Neuronal stem cell (in vitro differentiated cells): ENCODE measurements around the gene NELFCD.

Source experiments
- DNase-seq: peaks from one replicate; pipeline ENCODE4 v3.0.0-alpha.2; 2013; ENCODE audit warnings: low spot score
- H2AFZ ChIP-seq: one replicate; pipeline ENCODE4 v1.6.1; 2013; ENCODE audit warnings: mild to moderate bottlenecking, low read length, inconsistent platforms
- H2AK5ac ChIP-seq: 2 replicates; pipeline ENCODE4 v1.6.1; 2013; ENCODE audit warnings: low read depth, mild to moderate bottlenecking, inconsistent platforms, low read length, moderate library complexity, mixed read lengths
- H2BK120ac ChIP-seq: 2 replicates; pipeline ENCODE4 v1.6.1; 2013; ENCODE audit warnings: low read depth, mild to moderate bottlenecking, inconsistent platforms, low read length, moderate library complexity, mixed read lengths
- H2BK12ac ChIP-seq: one replicate; pipeline ENCODE4 v1.6.1; 2013; ENCODE audit warnings: low read length, inconsistent platforms
- H2BK15ac ChIP-seq: 2 replicates; pipeline ENCODE4 v1.6.1; 2013; ENCODE audit warnings: mild to moderate bottlenecking, low read length, inconsistent platforms, mixed read lengths
- H2BK5ac ChIP-seq: one replicate; pipeline ENCODE4 v1.6.1; 2013; ENCODE audit warnings: inconsistent platforms, mild to moderate bottlenecking, low read length, moderate library complexity
- H3K14ac ChIP-seq: one replicate; pipeline ENCODE4 v1.6.1; 2013; ENCODE audit warnings: low read length, inconsistent platforms
- H3K18ac ChIP-seq: 2 replicates; pipeline ENCODE4 v1.6.1; 2013; ENCODE audit warnings: low read length, inconsistent platforms
- H3K23ac ChIP-seq: 2 replicates; pipeline ENCODE4 v1.6.1; 2013; ENCODE audit warnings: low read depth, mild to moderate bottlenecking, mixed read lengths, low read length, inconsistent platforms; ENCODE audit not compliant: poor library complexity
- H3K27ac ChIP-seq: replicated peaks from 3 replicates; pipeline ENCODE4 v1.5.1; 2013; ENCODE audit warnings: low read length, inconsistent platforms
- H3K27me3 ChIP-seq, 3 experiments: 2 replicates each; pipeline ENCODE4 v1.6.1; 2013; ENCODE audit warnings: low read length in 3 of 3, mild to moderate bottlenecking in 2 of 3, inconsistent platforms in 1 of 3, low read depth in 1 of 3, mixed read lengths in 1 of 3, moderate library complexity in 1 of 3; ENCODE audit not compliant: control insufficient read depth in 3 of 3, insufficient read depth in 3 of 3
- H3K36me3 ChIP-seq, 2 donors: replicated peaks in 1 of 2; 2 replicates each; pipeline ENCODE4 v1.6.1; 2013; ENCODE audit warnings: low read length in 2 of 2; ENCODE audit not compliant: control insufficient read depth in 2 of 2, insufficient read depth in 2 of 2
- H3K4ac ChIP-seq: 2 replicates; pipeline ENCODE4 v1.6.1; 2013; ENCODE audit warnings: inconsistent platforms, mild to moderate bottlenecking, low read length, moderate library complexity
- H3K4me1 ChIP-seq, 2 donors: 1 replicate in 1 of 2; 2 replicates in 1 of 2; pipeline ENCODE4 v1.6.1; 2013; ENCODE audit warnings: low read length in 2 of 2, low read depth in 1 of 2; ENCODE audit not compliant: control insufficient read depth in 2 of 2, insufficient read depth in 1 of 2
- H3K4me2 ChIP-seq: one replicate; pipeline ENCODE4 v1.6.1; 2013; ENCODE audit warnings: mild to moderate bottlenecking, low read length, inconsistent platforms; ENCODE audit not compliant: insufficient read depth, poor library complexity, severe bottlenecking
- H3K4me3 ChIP-seq, 2 donors: 2 replicates each; pipeline ENCODE4 v1.5.1; 2013; ENCODE audit warnings: low read length in 2 of 2, mild to moderate bottlenecking in 2 of 2, inconsistent platforms in 1 of 2, moderate library complexity in 1 of 2
- H3K79me1 ChIP-seq: one replicate; pipeline ENCODE4 v1.6.1; 2013; ENCODE audit warnings: low read depth, mild to moderate bottlenecking, inconsistent platforms, low read length, moderate library complexity
- H3K9ac ChIP-seq: one replicate; pipeline ENCODE4 v1.6.1; 2013; ENCODE audit warnings: mild to moderate bottlenecking, low read depth, low read length, inconsistent platforms; ENCODE audit not compliant: poor library complexity
- H3K9me3 ChIP-seq, 2 donors: replicated peaks in 1 of 2; 2 replicates each; pipeline versions ENCODE3 to v1.6.1; 2013; ENCODE audit warnings: low read length in 2 of 2, mild to moderate bottlenecking in 2 of 2, inconsistent platforms in 1 of 2, low read depth in 1 of 2, mixed read lengths in 1 of 2, moderate library complexity in 1 of 2; ENCODE audit not compliant: control insufficient read depth in 2 of 2, insufficient read depth in 1 of 2
- H4K8ac ChIP-seq: one replicate; pipeline ENCODE4 v1.6.1; 2013; ENCODE audit warnings: low read depth, mild to moderate bottlenecking, inconsistent platforms, low read length, moderate library complexity
- H4K91ac ChIP-seq: one replicate; pipeline ENCODE4 v1.6.1; 2013; ENCODE audit warnings: low read length, low read depth, mild to moderate bottlenecking, inconsistent platforms; ENCODE audit not compliant: poor library complexity
- WGBS, 2 donors: extraction: QIAGEN DNeasy Blood & Tissue Kit; methylation state at CpG; one replicate each; pipeline ENCODE4 v1.1.7; 2013; ENCODE audit warnings: missing lambda C conversion rate in 2 of 2, mixed read lengths in 1 of 2; ENCODE audit not compliant: insufficient read length in 2 of 2, insufficient replicate concordance in 1 of 2; ENCODE audit errors: extremely low coverage in 2 of 2; 5-methylcytosine and 5-hydroxymethylcytosine counted together

NELFCD gene

DNA sequence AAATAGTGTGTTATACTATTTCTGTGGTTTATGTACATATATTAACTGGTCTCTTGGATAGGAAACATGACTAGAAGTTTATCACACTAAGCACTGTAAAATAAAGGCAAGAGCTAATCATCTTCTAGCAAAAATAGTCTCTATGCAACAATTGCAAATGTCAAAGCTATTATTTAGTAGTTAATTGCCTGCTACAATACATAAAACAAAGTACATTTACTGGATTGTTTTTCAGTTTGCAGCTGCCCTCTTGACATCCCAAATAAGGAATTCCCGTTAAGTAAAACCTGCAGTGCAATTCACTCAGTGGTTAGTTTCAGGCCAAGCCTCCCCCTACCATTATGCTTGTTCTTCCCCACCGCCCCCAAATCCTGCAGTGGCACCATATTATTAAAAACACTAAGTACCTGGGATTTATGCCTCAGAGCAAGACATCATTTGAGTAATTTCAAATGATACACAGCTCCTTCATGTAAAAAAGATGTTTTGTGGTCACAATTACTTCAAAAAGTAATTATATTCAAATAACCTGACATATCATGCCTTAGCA lies 52.6 kb downstream of the NELFCD start:
- no peak overlapping the region for H2AK5ac ChIP-seq
- no peak overlapping the region for H2BK120ac ChIP-seq
- no peak overlapping the region for H4K91ac ChIP-seq
- H3K4ac ChIP-seq: no peak overlapping the region
- no peaks in the 10 kb centered on the region for H3K9me3 ChIP-seq
- H3K4me3 ChIP-seq: no peak overlapping the region
- no CpG with 5 or more reads among the region's 2 CpGs for WGBS, 2 donors
- H2AFZ ChIP-seq: no peak overlapping the region
- H3K4me1 ChIP-seq: peaks cover 4 to 41% of the 10 kb centered on the region in 2 donors
- H3K18ac ChIP-seq: no peak overlapping the region
- no peak overlapping the region for H2BK12ac ChIP-seq
- H2BK5ac ChIP-seq: no peak overlapping the region
- H3K27ac ChIP-seq: no peak overlapping the region
- H3K36me3 ChIP-seq: peaks cover 17 to 69% of the 10 kb centered on the region in 2 donors
- no peaks in the 10 kb centered on the region for H3K27me3 ChIP-seq
- no peak overlapping the region for H3K23ac ChIP-seq
- no peak overlapping the region for H4K8ac ChIP-seq
- no peak overlapping the region for H3K4me2 ChIP-seq
- H3K14ac ChIP-seq: no peak overlapping the region
- DNase-seq: no peak
- H3K79me1 ChIP-seq: peaks cover 4% of the 10 kb centered on the region
- H2BK15ac ChIP-seq: no peak overlapping the region
- H3K9ac ChIP-seq: no peak overlapping the region

DNA sequence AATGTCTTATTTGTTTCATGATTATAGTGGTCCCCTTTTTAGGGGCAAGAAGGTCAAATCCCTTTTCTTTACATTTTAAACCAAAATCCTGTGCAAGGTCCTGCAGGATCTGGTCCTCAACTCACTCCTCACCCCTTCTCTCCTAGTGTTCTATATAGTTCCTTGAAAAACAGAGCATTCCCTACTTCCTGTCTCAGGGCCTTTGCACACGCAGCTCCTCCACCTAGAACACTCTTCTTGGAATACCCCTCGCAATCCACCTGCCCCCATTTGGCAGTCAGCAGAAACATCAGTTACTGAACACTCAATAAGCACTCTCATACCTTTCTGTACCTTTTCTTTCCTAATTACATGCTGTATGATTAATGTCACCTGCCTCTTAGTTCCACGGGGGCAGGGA lies 54.3 kb downstream of the NELFCD start:
- Histone ChIP-seq H2BK12ac (no peak overlapping the region), H2AFZ (no peak overlapping the region), H3K9ac (no peak overlapping the region), H2AK5ac (no peak overlapping the region), H4K8ac (no peak overlapping the region), H2BK15ac (no peak overlapping the region), H3K4me1 (peaks cover 4 to 24% of the 10 kb centered on the region in 2 donors), H3K14ac (no peak overlapping the region), H3K23ac (no peak overlapping the region), H3K36me3 (peaks cover 11 to 57% of the 10 kb centered on the region in 2 donors), H4K91ac (no peak overlapping the region), H3K4ac (no peak overlapping the region), H2BK5ac (no peak overlapping the region), H3K79me1 (peaks cover 4% of the 10 kb centered on the region), H3K18ac (no peak overlapping the region), H3K4me3 (no peak overlapping the region), H2BK120ac (no peak overlapping the region), H3K27ac (no peak overlapping the region), H3K27me3 (no peaks in the 10 kb centered on the region), H3K4me2 (no peak overlapping the region), H3K9me3 (peaks cover 0 to 4% of the 10 kb centered on the region in 2 donors)
- WGBS, 2 donors: no CpG with 5 or more reads among the region's 3 CpGs
- DNase-seq: no peak

DNA sequence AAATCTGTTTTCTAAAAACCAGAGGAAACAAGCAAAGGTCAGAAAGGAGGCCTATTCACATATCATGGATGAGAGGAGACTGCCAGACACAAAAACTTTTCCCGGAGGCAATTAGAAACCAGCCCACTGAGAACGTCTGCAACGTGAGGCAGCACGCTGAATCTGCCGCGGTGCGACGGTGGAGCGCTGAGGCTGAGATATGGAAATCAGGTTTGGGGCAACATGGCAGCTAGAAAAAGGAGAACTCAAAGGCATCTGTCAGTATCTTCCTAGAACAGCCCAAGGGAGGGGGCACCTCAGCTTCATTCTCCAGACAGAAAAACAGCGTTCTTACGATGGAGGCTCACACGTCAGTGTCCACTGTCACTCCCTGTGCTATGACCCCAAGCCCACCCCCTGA lies 56.3 kb downstream of the NELFCD start:
- Histone ChIP-seq H4K8ac (no peak overlapping the region), H3K14ac (no peak overlapping the region)

DNA sequence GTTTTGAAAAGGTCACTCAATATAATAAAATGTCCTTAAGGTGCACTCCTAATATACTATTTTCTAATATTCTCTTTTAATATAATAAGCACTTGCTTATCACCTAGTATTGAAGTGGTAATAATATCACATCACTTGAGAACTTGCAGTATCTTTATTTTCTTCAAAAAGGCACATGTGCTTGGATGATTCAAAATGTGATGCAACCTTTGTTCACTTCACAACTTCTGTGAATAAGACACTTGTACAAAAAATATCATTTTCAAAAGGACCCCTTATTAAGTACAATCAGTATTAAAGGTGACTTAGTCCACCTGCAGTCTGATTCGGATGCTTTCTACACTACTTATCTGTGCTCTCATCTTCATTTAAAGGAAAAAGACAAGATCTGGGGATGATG lies 58.2 kb downstream of the NELFCD start:
- Histone ChIP-seq H3K9me3 (peaks cover 0 to 16% of the 10 kb centered on the region in 2 donors), H3K79me1 (peaks cover 5% of the 10 kb centered on the region), H3K27ac (no peak overlapping the region), H3K4me3 (no peak overlapping the region), H2BK12ac (no peak overlapping the region), H3K18ac (no peak overlapping the region), H4K91ac (no peak overlapping the region), H3K27me3 (no peaks in the 10 kb centered on the region), H3K4ac (no peak overlapping the region), H2BK5ac (no peak overlapping the region), H3K9ac (no peak overlapping the region), H2AK5ac (no peak overlapping the region), H4K8ac (no peak overlapping the region), H2BK15ac (no peak overlapping the region), H2BK120ac (no peak overlapping the region), H3K36me3 (peaks cover 11 to 42% of the 10 kb centered on the region in 2 donors), H3K14ac (no peak overlapping the region), H3K4me2 (no peak overlapping the region), H2AFZ (no peak overlapping the region), H3K4me1 (peaks cover 3 to 20% of the 10 kb centered on the region in 2 donors), H3K23ac (no peak overlapping the region)
- no CpG with 5 or more reads among the region's 1 CpG for WGBS, 2 donors
- DNase-seq: no peak

More for the DNA sequence above, 56.3 kb downstream of the NELFCD start:
- Histone ChIP-seq H2BK12ac (no peak overlapping the region), H2AFZ (peak overlapping the region; percentile 48), H3K18ac (no peak overlapping the region), H3K23ac (peak overlapping the region; percentile 59), H4K91ac (no peak overlapping the region), H3K4me3 (peak overlapping the region in 1 of 2 donors; percentile 20), H3K9ac (no peak overlapping the region), H3K4me1 (peaks cover 2 to 16% of the 10 kb centered on the region in 2 donors), H3K4ac (no peak overlapping the region), H2AK5ac (no peak overlapping the region), H2BK15ac (no peak overlapping the region), H3K36me3 (peaks cover 11 to 50% of the 10 kb centered on the region in 2 donors), H3K4me2 (no peak overlapping the region), H3K79me1 (peaks cover 3% of the 10 kb centered on the region), H3K9me3 (peaks cover 0 to 16% of the 10 kb centered on the region in 2 donors), H2BK120ac (no peak overlapping the region), H2BK5ac (no peak overlapping the region), H3K27ac (no peak overlapping the region), H3K27me3 (no peaks in the 10 kb centered on the region)
- DNase-seq: no peak
- no CpG with 5 or more reads among the region's 12 CpGs for WGBS, 2 donors
